Pancreas (tissue), 10 donors: Measurements from ENCODE around the gene PTPN6. TPM values are rescaled to one million over a fixed set of nuclear protein-coding genes. Genes with fewer than 3 reads are reported as not detected.

Source experiments
- ATAC-seq, 4 donors: fragments of 200-7000 bp; cut with Tn5 transposase; one replicate each; pipeline versions ENCODE4 v1.8.0 to v1.9.1; 2020; ENCODE audit warnings: mild to moderate bottlenecking in 4 of 4, moderate library complexity in 4 of 4
- DNase-seq, 6 donors: peaks; one replicate each; pipeline ENCODE4 v3.0.0-alpha.2; 2020
- FAIRE-seq: peaks from 2 replicates; lab custom pipeline; 2012; peaks lifted over from hg19 to GRCh38; lab: Jason Lieb, UNC
- H3K27ac ChIP-seq, 4 donors: fragments of 200-600 bp; sonication (generic); 1 replicate in 3 of 4; 2 replicates in 1 of 4; pipeline versions ENCODE4 v1.5.0 to v1.8.0; 2020
- H3K27me3 ChIP-seq, 4 donors: fragments of 200-600 bp; one replicate each; pipeline ENCODE4 v1.8.0; 2021
- H3K36me3 ChIP-seq, 3 donors: fragments of 200-600 bp; sonication (generic) in 1 of 3; one replicate each; pipeline versions ENCODE4 v1.5.0 to v1.8.0; 2020 to 2021
- H3K4me1 ChIP-seq, 3 donors: fragments of 200-600 bp; one replicate each; pipeline ENCODE4 v1.8.0; 2021
- H3K4me3 ChIP-seq, 4 donors: fragments of 200-600 bp; sonication (generic) in 2 of 4; one replicate each; pipeline versions ENCODE4 v1.5.0 to v1.8.0; 2020 to 2021
- H3K9me3 ChIP-seq, 4 donors: fragments of 200-600 bp; one replicate each; pipeline ENCODE4 v1.8.0; 2021
- WGBS, 2 donors: extraction: QIAGEN DNeasy Blood & Tissue Kit; methylation state at CpG; one replicate each; pipeline ENCODE4 v1.1.7; 2013; 5-methylcytosine and 5-hydroxymethylcytosine counted together
- intact Hi-C, 3 donors: fragments of 100-400 bp; cut with DNase I; formaldehyde crosslinking; loops; one replicate each; pipeline versions ENCODE4 v1.11.1 to v1.14.2; 2022
- polyA plus RNA-seq, 2 donors: library from polyadenylated mRNA; stranded (reverse); fragments of 200-250 nt; gene quantifications; one replicate each; pipeline ENCODE4 v1.2.3, GENCODE V29; 2013
- total RNA-seq, 6 donors: library from RNA; stranded (reverse); fragmentation: NEBNext Ultra II Directional in 4 of 6; extraction: Animal tissue kit (Norgen Biotek cat#: 25700) in 4 of 6; gene quantifications; one replicate each; pipeline versions ENCODE4 v1.2.1 to v1.2.4, GENCODE V29; 2021 to 2023
- TF ChIP-seq, protein P1 (sequence below), 4 donors: fragments of 200-600 bp; sonication (generic) in 3 of 4; IDR thresholded peaks; one replicate each; pipeline versions ENCODE4 v1.5.0 to v1.8.0; 2021; ENCODE audit warnings: antibody characterized with exemption in 4 of 4
- donor health status: healthy with polysubstance abuse.
- donor health status: DM: no; HTN: no; CAD: no; lungs with moderate emphysema.
- donor health status: DM: no; HTN: no; CAD: no.
- donor health status: control.
- donor health status: control.
- donor health status: Bipolar disorder and iron deficiency.
- donor health status: DM: yes; HTN: yes; CAD: no.
- donor health status: DM: no; HTN: no; CAD: no.
- donor health status: DM: no; HTN: no; CAD: no.
- donor health status: DM: yes; HTN: yes; CAD: no.

Gene PTPN6
- total and polyA plus RNA-seq, 8 donors, result 13.3 to 53.1 (median 20.3) TPM

DNA sequence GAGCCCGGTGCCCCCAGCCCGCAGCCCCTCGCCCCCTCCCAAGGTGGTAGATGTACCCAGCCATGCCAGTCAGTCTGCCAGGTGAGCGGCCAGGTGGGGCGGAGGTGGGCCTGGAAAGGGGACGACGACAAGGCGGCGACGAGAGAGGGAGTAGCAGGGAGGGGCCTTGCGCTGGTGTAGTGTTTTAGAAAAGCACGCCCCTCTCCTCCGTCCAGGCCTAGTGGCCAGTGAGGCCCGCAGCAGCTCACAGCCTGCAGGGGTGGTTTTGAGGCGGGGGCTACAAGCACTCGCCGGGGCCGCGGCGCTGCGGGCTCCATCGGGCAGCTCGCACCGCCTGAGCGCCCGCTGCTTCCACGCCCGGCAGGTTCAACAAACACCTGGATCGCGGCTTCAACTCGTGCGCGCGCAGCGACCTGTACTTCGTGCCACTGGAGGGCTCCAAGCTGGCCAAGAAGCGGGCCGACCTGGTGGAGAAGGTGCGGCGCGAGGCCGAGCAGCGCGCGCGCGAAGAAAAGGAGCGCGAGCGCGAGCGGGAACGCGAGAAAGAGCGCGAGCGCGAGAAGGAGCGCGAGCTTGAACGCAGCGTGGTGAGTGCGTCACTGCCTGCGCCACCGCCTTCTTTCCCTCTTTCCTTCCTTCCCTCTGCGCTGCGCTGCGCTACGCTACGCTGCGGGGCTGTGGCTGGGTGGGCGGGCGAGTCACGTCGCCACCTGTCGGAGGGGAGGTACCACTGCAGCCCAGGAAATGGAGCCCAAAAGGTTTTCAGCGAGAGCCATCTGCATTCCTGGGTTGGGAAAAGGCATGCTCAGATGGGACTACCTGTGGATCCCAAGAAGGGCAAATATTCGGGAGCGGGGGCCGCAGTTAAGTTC is 13.4 kb upstream of the PTPN6 start:
- H3K9me3 ChIP-seq, result no peaks in the 10 kb centered on the region
- peak overlapping the region; percentile 91 to 93 (median 92) for H3K27ac ChIP-seq
- DNase-seq (peak; percentile 93 to 96 (median 94)), FAIRE-seq (peak; percentile 89), ATAC-seq (peak; percentile 90 to 94 (median 91))
- H3K27me3 ChIP-seq, result no peaks in the 10 kb centered on the region
- peaks cover 0 to 12% (median 0%) of the 10 kb centered on the region in 3 donors for H3K36me3 ChIP-seq
- H3K4me1 ChIP-seq, result peaks cover 5 to 12% (median 7%) of the 10 kb centered on the region in 3 donors
- 0 to 1% methylated on average over 53 to 80 of the region's 80 CpGs for WGBS, 2 donors
- TF ChIP-seq, protein P1, sequence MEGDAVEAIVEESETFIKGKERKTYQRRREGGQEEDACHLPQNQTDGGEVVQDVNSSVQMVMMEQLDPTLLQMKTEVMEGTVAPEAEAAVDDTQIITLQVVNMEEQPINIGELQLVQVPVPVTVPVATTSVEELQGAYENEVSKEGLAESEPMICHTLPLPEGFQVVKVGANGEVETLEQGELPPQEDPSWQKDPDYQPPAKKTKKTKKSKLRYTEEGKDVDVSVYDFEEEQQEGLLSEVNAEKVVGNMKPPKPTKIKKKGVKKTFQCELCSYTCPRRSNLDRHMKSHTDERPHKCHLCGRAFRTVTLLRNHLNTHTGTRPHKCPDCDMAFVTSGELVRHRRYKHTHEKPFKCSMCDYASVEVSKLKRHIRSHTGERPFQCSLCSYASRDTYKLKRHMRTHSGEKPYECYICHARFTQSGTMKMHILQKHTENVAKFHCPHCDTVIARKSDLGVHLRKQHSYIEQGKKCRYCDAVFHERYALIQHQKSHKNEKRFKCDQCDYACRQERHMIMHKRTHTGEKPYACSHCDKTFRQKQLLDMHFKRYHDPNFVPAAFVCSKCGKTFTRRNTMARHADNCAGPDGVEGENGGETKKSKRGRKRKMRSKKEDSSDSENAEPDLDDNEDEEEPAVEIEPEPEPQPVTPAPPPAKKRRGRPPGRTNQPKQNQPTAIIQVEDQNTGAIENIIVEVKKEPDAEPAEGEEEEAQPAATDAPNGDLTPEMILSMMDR (IDR thresholded peaks at IDR 0.05), result peak; percentile 85 to 96 (median 94)
- intact Hi-C loops, result no loop called here
- H3K4me3 ChIP-seq, result peak overlapping the region; percentile 43 to 65 (median 55)

DNA sequence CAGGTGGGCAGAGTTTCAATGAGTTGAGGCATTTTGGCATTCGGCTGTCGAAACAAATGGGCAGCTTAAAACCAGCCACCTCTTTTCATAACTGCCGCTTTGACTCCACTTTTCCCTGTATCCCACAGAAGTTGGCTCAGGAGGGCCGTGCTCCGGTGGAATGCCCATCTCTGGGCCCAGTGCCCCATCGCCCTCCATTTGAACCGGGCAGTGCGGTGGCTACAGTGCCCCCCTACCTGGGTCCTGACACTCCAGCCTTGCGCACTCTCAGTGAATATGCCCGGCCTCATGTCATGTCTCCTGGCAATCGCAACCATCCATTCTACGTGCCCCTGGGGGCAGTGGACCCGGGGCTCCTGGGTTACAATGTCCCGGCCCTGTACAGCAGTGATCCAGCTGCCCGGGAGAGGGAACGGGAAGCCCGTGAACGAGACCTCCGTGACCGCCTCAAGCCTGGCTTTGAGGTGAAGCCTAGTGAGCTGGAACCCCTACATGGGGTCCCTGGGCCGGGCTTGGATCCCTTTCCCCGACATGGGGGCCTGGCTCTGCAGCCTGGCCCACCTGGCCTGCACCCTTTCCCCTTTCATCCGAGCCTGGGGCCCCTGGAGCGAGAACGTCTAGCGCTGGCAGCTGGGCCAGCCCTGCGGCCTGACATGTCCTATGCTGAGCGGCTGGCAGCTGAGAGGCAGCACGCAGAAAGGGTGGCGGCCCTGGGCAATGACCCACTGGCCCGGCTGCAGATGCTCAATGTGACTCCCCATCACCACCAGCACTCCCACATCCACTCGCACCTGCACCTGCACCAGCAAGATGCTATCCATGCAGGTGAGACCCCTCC is 12.6 kb upstream of the PTPN6 start:
- 71 to 80% methylated on average over 31 to 32 of the region's 32 CpGs for WGBS, 2 donors
- TF ChIP-seq, protein P1 (IDR thresholded peaks at IDR 0.05), result no peak
- no peak for ATAC-seq
- Histone ChIP-seq H3K9me3 (no peaks in the 10 kb centered on the region), H3K27me3 (no peaks in the 10 kb centered on the region), H3K4me3 (peak overlapping the region in 2 of 4 donors; percentile 55 to 65), H3K27ac (peak overlapping the region; percentile 18 to 92 (median 91)), H3K36me3 (peaks cover 0 to 12% (median 0%) of the 10 kb centered on the region in 3 donors), H3K4me1 (peaks cover 5 to 17% (median 12%) of the 10 kb centered on the region in 3 donors)
- FAIRE-seq, result no peak
- peak in 4 of 6 donors; percentile 47 to 85 (median 58) for DNase-seq
- intact Hi-C loops, result no loop called here

DNA sequence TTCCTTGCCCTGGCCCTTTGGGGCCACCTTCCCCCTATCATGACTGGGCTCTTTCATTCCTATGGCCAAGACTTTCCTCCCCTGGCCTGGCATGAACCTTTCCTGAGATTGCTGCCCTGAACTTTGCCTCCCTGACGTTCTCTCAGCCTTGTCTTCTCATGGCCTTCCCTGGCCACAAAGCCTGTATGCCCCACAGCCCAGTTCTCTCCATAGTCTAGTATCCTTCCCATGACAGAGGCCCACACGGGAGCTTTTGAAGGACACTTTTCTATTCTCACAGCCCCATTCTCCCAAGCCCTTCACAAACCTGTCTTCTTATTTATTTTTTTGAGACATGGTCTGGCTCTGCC is 12.0 kb upstream of the PTPN6 start:
- intact Hi-C loops, result no loop called here
- Histone ChIP-seq H3K4me1 (peaks cover 5 to 14% (median 12%) of the 10 kb centered on the region in 3 donors), H3K9me3 (no peaks in the 10 kb centered on the region), H3K27ac (no peak overlapping the region), H3K36me3 (peaks cover 0 to 6% (median 0%) of the 10 kb centered on the region in 3 donors), H3K27me3 (no peaks in the 10 kb centered on the region), H3K4me3 (no peak overlapping the region)
- 50 to 54% methylated on average over 2 of the region's 2 CpGs for WGBS, 2 donors
- DNase-seq (no peak), ATAC-seq (no peak), FAIRE-seq (no peak)
- TF ChIP-seq, protein P1 (IDR thresholded peaks at IDR 0.05), result no peak

DNA sequence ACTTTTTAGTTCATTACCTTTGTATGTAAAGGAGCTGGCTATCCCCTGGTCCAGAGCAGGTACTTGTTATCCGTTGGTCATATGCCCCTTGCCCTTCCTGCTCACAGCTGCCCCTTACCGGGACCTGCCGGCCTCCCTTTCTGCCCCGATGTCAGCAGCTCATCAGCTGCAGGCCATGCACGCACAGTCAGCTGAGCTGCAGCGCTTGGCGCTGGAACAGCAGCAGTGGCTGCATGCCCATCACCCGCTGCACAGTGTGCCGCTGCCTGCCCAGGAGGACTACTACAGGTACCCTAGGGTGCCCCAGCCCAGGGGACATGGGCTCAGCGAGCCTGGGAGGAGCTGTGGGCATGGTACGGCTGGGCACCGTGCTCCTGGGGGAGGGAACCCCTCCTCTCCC is 9.9 kb upstream of the PTPN6 start:
- peaks cover 0 to 4% (median 0%) of the 10 kb centered on the region in 3 donors for H3K36me3 ChIP-seq
- H3K9me3 ChIP-seq, result no peaks in the 10 kb centered on the region
- ATAC-seq (no peak), FAIRE-seq (no peak), DNase-seq (peak in 2 of 6 donors; percentile 57 to 82)
- intact Hi-C loops, result loop anchor here in 1 of 3 donors (10.0 kb wide), 1 partner anchor 164 kb away; the partner anchor contains the start of gene C1RL
- TF ChIP-seq, protein P1 (IDR thresholded peaks at IDR 0.05), result no peak
- no peaks in the 10 kb centered on the region for H3K27me3 ChIP-seq
- peaks cover 18 to 28% (median 22%) of the 10 kb centered on the region in 3 donors for H3K4me1 ChIP-seq
- WGBS, 2 donors, result 84 to 89% methylated on average over 12 of the region's 12 CpGs
- no peak overlapping the region for H3K4me3 ChIP-seq
- no peak overlapping the region for H3K27ac ChIP-seq
